ENCODE measurements around the gene MLYCD.

Gene MLYCD

DNA sequence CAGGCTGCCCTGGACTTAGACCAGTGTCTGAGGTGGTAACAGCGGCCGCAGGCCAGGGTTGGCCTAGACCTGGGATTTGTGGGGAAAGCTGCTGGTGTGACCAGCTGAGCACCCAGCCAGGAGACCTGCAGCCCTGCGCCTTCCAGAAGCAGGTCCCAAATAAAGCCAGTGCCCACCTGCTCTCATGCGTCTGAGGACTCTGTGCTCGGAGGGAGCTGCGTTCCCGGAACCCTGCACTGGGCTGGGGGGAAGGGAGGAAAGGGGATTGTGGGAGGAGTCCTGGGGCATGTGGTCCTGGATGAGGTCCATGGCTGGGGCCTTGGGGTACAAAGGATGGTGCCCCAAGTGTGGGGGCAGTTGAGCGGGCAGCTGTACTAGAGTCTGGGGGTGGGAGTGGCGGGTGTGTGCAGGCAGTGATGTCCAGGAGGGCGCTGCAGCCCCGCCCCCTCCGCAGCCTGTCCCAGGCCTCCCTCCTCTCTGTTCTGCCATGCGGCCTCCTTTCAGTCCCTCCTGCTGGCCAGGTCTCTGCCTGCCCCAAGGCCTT, 67.3 kb downstream of the MLYCD start:
- Histone ChIP-seq H3K27ac (ENCODE audit: low read depth, low read length, poor library complexity, severe bottlenecking) (no peak overlapping the region), H3F3A (ENCODE audit: insufficient read depth, low read length) (no peaks in the 10 kb centered on the region), H3K4me3 (ENCODE audit: low read depth, low read length, poor library complexity, severe bottlenecking) (no peak overlapping the region), H3K4me1 (ENCODE audit: insufficient read depth, low read length, severe bottlenecking) (no peaks in the 10 kb centered on the region), H3K9me2 (ENCODE audit: low read depth, low read length) (no peaks in the 10 kb centered on the region), H2AFZ (ENCODE audit: low read length) (no peak overlapping the region), H4K20me1 (ENCODE audit: insufficient read depth, low read length) (no peaks in the 10 kb centered on the region), H3K27me3 (ENCODE audit: insufficient read depth, low read length) (peaks cover 8% of the 10 kb centered on the region; the same call in 1 of the 2 replicates), H3K4me2 (ENCODE audit: low read length) (no peak overlapping the region), H3K9ac (ENCODE audit: low read length) (no peak overlapping the region), H3K36me3 (ENCODE audit: insufficient read depth, low read length) (no peaks in the 10 kb centered on the region), H3K9me3 (ENCODE audit: low read length) (no peaks in the 10 kb centered on the region), H3K79me2 (ENCODE audit: insufficient read depth, low read length) (no peaks in the 10 kb centered on the region)
- TF ChIP-seq, protein P1, sequence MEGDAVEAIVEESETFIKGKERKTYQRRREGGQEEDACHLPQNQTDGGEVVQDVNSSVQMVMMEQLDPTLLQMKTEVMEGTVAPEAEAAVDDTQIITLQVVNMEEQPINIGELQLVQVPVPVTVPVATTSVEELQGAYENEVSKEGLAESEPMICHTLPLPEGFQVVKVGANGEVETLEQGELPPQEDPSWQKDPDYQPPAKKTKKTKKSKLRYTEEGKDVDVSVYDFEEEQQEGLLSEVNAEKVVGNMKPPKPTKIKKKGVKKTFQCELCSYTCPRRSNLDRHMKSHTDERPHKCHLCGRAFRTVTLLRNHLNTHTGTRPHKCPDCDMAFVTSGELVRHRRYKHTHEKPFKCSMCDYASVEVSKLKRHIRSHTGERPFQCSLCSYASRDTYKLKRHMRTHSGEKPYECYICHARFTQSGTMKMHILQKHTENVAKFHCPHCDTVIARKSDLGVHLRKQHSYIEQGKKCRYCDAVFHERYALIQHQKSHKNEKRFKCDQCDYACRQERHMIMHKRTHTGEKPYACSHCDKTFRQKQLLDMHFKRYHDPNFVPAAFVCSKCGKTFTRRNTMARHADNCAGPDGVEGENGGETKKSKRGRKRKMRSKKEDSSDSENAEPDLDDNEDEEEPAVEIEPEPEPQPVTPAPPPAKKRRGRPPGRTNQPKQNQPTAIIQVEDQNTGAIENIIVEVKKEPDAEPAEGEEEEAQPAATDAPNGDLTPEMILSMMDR (IDR thresholded peaks at IDR 0.05; ENCODE audit: low read length), result no peak
- no peak for TF ChIP-seq EZH2 (IDR thresholded peaks at IDR 0.05; ENCODE audit: borderline replicate concordance, low read length)

DNA sequence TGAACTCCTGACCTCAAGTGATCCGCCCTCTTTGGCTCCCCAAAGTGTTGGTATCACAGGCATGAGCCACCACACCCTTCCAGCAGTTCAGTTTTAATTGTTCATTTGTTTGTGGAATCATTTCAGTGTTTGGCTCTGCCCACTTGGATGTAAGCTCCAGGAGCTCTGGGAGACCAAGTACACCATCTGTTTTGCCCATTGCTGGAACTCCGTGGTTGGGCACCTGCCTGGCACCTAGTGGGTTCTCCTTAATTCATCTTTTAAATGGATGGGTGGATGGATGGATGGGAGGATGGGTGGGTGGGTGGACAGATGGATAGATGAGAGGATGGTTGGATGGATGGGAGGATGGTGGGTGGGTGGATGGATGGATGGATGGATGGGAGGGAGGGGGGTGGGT, 68.2 kb downstream of the MLYCD start:
- H3K9me2 ChIP-seq (ENCODE audit: low read depth, low read length), result no peaks in the 10 kb centered on the region
- H3K27me3 ChIP-seq (ENCODE audit: insufficient read depth, low read length), result peaks cover 8% of the 10 kb centered on the region; the same call in 1 of the 2 replicates
- H3K27ac ChIP-seq (ENCODE audit: low read depth, low read length, poor library complexity, severe bottlenecking), result no peak overlapping the region
- H3K9me3 ChIP-seq (ENCODE audit: low read length), result no peaks in the 10 kb centered on the region
- H3K4me1 ChIP-seq (ENCODE audit: insufficient read depth, low read length, severe bottlenecking), result no peaks in the 10 kb centered on the region
- no peak overlapping the region for H3K4me3 ChIP-seq (ENCODE audit: low read depth, low read length, poor library complexity, severe bottlenecking)
- H2AFZ ChIP-seq (ENCODE audit: low read length), result no peak overlapping the region
- H3K9ac ChIP-seq (ENCODE audit: low read length), result no peak overlapping the region
- H3K79me2 ChIP-seq (ENCODE audit: insufficient read depth, low read length), result no peaks in the 10 kb centered on the region
- H3K36me3 ChIP-seq (ENCODE audit: insufficient read depth, low read length), result no peaks in the 10 kb centered on the region
- no peaks in the 10 kb centered on the region for H4K20me1 ChIP-seq (ENCODE audit: insufficient read depth, low read length)
- no peak overlapping the region for H3K4me2 ChIP-seq (ENCODE audit: low read length)
- H3F3A ChIP-seq (ENCODE audit: insufficient read depth, low read length), result no peaks in the 10 kb centered on the region
- TF ChIP-seq, protein P1 (IDR thresholded peaks at IDR 0.05; ENCODE audit: low read length), result no peak
- TF ChIP-seq EZH2 (IDR thresholded peaks at IDR 0.05; ENCODE audit: borderline replicate concordance, low read length), result no peak

DNA sequence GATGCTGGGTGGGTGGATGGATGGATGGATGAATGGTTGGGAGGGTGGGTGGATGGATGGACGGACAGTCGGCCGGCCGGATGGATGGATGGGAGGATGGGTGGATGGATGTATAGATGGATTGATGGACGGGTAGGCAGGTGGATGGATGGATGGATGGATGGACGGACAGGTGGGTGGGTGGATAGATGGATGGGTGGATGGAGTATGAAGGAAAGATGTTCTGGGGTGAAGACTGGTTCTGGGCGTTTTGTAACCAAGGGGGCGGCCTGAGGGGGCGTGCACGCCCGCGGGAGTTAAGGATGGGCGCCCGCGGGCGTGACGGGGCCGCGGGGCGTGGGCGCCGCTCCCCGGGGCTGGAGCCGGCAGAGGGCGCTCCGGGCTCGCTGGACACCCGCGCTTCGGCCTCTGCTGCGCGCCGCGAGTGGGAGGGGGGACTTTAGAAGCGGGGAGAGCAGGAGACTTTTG, 69.0 kb downstream of the MLYCD start, which contains the start of gene NECAB2:
NECAB2 (plus strand) TSS at position 407 of the 468 bp plus-strand sequence. CDS start 405 bp downstream, outside the sequence.
- Histone ChIP-seq H3F3A (ENCODE audit: insufficient read depth, low read length) (no peaks in the 10 kb centered on the region), H3K27me3 (ENCODE audit: insufficient read depth, low read length) (peaks cover 6% of the 10 kb centered on the region; the same call in 1 of the 2 replicates), H4K20me1 (ENCODE audit: insufficient read depth, low read length) (no peaks in the 10 kb centered on the region), H3K79me2 (ENCODE audit: insufficient read depth, low read length) (no peaks in the 10 kb centered on the region), H3K9me2 (ENCODE audit: low read depth, low read length) (no peaks in the 10 kb centered on the region), H3K4me3 (ENCODE audit: low read depth, low read length, poor library complexity, severe bottlenecking) (no peak within 1 kb of the TSS), H3K9ac (ENCODE audit: low read length) (no peak within 1 kb of the TSS), H3K4me1 (ENCODE audit: insufficient read depth, low read length, severe bottlenecking) (no peaks in the 10 kb centered on the region), H3K36me3 (ENCODE audit: insufficient read depth, low read length) (no peaks in the 10 kb centered on the region), H2AFZ (ENCODE audit: low read length) (no peak within 1 kb of the TSS), H3K27ac (ENCODE audit: low read depth, low read length, poor library complexity, severe bottlenecking) (no peak within 1 kb of the TSS), H3K9me3 (ENCODE audit: low read length) (no peaks in the 10 kb centered on the region), H3K4me2 (ENCODE audit: low read length) (no peak within 1 kb of the TSS)
- TF ChIP-seq, protein P1 (IDR thresholded peaks at IDR 0.05; ENCODE audit: low read length), result peak; percentile 62
- no peak for TF ChIP-seq EZH2 (IDR thresholded peaks at IDR 0.05; ENCODE audit: borderline replicate concordance, low read length)
